Nucleus accumbens (tissue), 56 donors: Measurements from ENCODE around the gene ROR2.
A peak's percentile ranks its signal among the peaks of the same experiment; 100 is the strongest.

Experiments
- DNase-seq, 56 donors: peaks; one replicate each; lab custom pipeline; 2025; lab: John Stamatoyannopoulos, UW

The ROR2 gene

DNA sequence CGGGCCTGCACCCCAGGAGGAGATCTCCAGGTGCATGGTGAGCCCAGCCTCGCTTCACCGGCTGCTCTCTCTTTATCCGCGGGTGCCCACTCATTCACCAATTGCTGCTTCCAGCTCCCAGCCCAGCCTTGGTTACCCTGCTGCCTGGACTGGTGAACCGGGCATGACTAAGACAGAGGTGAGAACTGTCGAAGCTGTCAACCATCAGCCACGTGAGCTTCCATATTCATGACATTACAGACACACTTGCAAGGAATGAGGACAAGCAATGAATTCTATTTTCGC, 220.5 kb downstream of the ROR2 start:
- no peak for DNase-seq

GRCh38 chr9:91727972-91728371, 222.1 kb downstream of the ROR2 start:
- no peak for DNase-seq

GRCh38 chr9:91727316-91727861, 222.6 kb downstream of the ROR2 start:
- peak in 2 of 56 donors; percentile 2 to 13 for DNase-seq

- no peak for DNase-seq
Measured at GRCh38 chr9:91726406-91727100, 223.5 kb downstream of the ROR2 start.

DNA sequence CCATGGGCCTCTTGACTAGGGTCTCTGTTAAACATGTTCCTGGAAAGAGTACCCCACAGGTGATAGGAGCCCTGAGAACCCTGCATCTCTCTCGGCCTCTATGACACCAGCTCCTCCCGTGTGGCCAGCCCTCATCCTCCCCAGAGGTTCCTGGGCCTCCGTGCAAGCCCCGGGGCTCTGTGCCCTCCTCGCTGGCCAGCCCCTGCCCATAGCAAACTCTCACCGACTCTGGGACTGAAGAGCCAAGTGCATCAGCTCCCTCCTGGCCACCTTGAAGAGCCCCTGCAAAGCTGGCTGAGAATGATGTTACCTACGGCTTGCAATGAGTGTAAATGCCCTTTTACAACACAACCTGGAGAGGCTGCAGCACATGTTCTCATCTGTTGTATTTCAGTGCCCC, 224.4 kb downstream of the ROR2 start:
- no peak for DNase-seq

DNA sequence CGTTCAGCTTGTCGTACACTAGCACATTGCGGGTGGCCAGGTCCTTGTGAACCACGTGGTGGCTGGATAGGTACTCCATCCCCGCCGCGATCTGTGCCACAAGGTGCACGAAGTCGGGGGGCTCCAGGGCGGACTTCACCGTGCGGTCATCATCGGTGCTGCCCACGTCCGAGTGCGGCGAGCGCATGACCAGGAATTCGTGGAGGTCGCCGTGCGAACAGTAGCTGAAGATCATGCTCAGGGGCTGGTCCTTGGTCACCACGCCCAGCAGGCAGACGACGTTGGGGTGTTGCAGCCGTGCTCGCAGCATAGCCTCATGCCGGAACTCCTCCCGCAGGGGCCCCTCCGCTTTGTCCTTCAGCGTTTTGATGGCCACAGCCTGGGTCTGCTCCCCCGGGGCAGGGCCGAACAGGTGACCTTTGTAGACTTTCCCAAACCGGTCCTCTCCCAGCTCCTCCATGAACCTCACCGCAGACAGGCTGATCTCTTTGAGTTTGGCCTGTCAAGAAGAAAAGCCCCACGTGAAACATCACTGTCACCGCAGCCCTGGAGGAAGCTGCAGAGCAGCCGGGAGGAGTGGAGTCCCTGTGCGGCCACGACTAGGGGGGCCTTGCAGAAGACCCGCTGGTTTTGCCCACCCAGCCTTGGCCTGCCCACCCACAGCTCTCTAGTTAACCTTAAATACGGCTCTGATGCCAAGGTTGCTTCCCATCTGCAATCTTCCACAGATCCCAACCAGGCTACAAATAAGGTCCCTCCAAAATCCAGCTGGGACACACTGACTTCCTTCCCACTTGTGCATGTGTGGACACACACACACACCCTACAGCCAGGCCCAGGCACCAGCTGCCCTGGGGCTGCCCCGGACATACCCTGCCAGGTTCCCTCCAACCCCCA, 225.2 kb downstream of the ROR2 start:
- no peak for DNase-seq

DNA sequence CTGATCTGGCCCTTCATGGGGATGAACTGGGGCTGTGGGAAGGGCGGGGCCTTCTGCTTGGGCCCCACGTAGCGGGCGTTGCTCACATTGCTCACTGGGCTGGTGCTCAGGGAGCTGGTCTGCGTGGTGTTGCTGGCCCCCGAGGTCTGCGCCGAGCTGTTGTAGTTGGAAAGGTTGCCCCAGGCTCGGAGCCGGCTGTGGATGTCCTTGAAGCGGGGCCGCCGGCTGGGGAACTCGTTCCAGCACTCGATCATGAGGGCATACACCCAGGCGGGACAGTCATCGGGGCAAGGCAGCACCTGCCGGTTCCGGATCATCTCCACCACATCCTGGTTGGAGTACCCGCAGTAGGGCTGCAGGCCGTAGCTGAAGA, 226.0 kb downstream of the ROR2 start:
- no peak for DNase-seq

GRCh38 chr9:91723420-91724067, 226.5 kb downstream of the ROR2 start:
- no peak for DNase-seq

- DNase-seq = no peak
Measured at GRCh38 chr9:91720751-91721705, 229.0 kb downstream of the ROR2 start.

GRCh38 chr9:91720313-91720712, 229.7 kb downstream of the ROR2 start:
- no peak for DNase-seq

GRCh38 chr9:91718071-91718470, 232.0 kb downstream of the ROR2 start:
- DNase-seq = no peak

- no peak for DNase-seq
Measured at GRCh38 chr9:91716815-91717214, 233.2 kb downstream of the ROR2 start.

GRCh38 chr9:91716239-91716638, 233.8 kb downstream of the ROR2 start:
- no peak for DNase-seq

DNA sequence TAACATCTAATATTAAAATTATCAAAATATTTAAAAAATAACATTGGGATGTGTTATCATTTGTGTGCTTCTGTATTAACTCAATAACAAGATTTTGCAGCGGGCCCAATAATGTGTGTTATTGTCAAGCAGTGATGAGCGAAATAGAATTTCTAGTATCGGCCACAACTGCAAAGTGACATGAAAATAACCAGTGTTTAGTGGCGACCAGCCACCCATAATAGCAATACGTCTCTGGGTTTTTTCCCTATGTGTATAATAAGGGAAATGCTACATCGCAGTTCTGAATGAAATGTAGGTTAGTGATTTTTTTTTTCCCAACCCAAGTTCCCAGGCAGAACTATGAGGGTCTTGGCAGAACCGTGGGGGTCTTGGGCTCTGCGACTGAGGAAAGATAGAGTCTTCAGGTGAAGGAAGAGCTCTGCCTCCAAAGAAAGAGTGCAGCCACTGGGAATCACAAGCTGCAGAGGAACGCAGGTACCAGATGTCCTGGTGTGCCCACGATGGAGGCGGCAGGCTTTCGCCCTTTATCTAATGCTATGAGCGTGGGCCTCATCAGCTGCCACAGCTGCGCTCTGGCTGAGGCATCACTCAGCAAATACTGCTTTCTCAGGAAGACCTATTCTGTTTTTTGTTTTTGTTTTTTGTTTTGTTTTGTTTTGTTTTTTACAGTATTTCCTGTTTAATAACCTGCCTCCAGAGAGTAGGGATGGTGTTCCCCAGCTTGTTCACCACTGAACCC, 235.0 kb downstream of the ROR2 start:
- DNase-seq = no peak

DNA sequence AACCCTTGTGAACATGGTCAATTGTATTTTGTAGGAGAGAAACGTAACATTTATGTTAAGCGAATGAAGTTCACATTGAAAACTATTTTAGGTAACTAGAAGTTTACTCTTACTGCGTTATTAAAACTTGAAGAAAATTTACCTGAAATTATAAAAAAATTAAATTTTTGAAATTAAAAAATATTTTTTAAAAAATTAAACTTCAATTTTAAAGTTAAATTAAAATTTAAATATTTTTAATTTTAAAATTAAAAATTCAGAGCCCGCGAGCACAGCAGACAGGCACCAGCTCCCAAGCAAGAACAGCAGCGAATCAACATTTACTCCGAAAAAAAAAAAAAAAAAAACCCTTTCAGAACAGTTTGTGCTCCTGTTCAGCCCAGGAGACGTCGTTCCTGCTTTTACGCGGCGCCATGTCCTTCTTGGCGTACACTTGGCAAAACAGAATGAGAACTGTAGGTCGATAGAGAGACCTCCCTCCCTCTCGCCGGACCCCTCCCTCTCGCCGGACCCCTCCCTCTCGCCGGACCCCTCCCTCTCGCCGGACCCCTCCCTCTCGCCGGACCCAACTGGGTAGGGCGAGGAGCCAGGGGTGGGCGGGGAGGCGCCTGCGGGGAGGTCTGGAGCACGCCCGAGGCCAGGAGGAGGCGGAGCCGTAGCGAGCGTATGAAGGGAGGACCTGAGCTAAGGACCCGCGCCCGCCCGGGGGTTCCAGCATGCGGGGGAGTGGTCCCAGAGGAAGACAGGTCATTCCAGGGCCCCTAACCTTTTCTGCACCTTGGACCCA, 235.8 kb downstream of the ROR2 start:
- peak in 15 of 56 donors; percentile 1 to 54 (median 21) for DNase-seq

- DNase-seq = no peak
Measured at GRCh38 chr9:91712811-91713210, 237.2 kb downstream of the ROR2 start.

DNA sequence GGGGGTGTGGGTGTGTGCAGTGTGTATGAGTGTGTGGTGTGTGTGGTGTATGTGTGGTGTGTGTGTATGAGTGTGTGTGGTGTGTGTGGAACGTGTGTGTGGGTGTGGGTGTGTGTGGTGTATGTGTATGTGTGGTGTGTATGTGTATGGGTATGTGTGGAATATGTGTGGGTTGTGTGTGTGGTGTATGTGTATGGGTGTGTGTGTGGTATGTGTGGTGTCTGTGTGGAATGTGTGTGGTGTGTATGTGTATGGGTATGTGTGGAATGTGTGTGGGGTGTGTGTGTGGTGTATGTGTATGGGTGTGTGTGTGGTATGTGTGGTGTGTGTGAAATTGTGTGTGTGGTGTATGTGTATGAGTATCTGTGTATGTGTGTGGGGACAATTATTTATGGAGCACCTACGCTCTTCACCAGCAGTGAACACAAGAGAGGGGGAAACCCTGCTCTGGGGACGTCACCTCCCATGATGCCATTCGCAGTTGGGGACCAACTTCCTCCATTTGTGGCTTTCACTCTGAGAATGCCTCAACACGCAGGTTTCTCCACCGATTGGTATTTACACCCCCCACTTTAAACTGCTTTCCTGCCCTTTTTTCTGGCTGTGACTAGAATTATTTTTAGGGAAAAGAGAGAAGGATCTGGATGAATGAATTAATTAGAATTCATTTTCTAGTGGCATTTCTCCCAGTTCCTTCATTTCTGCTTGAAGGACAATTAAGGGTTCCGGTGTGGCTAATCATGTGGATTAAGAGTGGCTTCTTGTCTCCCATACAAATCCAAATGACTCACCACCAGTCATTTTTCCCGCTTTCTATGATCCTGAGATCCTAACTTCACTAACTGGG, 238.1 kb downstream of the ROR2 start:
- DNase-seq = peak in 7 of 56 donors; percentile 1 to 44 (median 7)

DNA sequence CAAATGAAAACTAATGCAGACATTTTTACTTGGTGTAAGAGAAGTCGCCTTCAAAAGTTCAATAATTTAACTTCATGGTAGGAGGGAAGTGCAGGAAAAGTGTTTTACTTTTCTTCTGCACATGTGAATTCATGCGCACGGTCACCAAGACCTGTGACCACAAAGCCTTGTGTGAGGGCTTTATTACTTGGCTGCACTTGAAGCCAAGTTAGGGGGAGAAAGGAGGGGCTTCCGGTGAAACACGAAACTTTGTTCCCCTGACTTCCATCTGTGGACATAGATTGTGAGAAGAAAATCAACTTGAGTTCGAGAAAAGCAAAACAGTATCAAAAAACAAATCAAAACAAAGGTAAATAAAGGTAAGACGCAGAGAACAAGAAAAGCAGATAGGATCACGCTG, 239.9 kb downstream of the ROR2 start:
- DNase-seq = no peak
